Common myeloid progenitor, CD34-positive (primary cell): Measurements from ENCODE around the gene TM7SF3.
A peak's percentile ranks its signal among the peaks of the same experiment; 100 is the strongest.

Experiments
- CTCF ChIA-PET: fragments of 350-600 bp; sonication (Branson Sonifier 250); formaldehyde crosslinking; loops from one replicate; lab custom pipeline; 2021; ENCODE audit warnings: antibody characterized with exemption; lab: Charles Lee
- POLR2A ChIA-PET: fragments of 350-600 bp; sonication (Branson Sonifier 250); formaldehyde crosslinking; loops from one replicate; lab custom pipeline; 2021; ENCODE audit warnings: antibody characterized with exemption; lab: Charles Lee
- DNase-seq, 3 donors: peaks; one replicate each; pipeline versions ENCODE4 v3.0.0 to v3.0.0-alpha.2; 2013
- H3K27ac ChIP-seq, 2 experiments: 1 replicate in 1 of 2; 2 replicates in 1 of 2; pipeline ENCODE4 v1.7.0; 2013; ENCODE audit warnings: inconsistent platforms in 2 of 2, low read length in 2 of 2, mild to moderate bottlenecking in 2 of 2, low read depth in 1 of 2, moderate library complexity in 1 of 2; ENCODE audit not compliant: severe bottlenecking in 2 of 2, insufficient read depth in 1 of 2, poor library complexity in 1 of 2
- H3K27me3 ChIP-seq, 5 experiments: replicated peaks in 2 of 5; 1 replicate in 3 of 5; 2 replicates in 2 of 5; pipeline versions ENCODE4 v1.6.1 to v1.7.0; 2013; ENCODE audit warnings: low read length in 4 of 5, mild to moderate bottlenecking in 2 of 5, moderate library complexity in 2 of 5, inconsistent platforms in 1 of 5; ENCODE audit not compliant: insufficient read depth in 5 of 5, control insufficient read depth in 4 of 5
- H3K36me3 ChIP-seq, 4 experiments: 1 replicate in 2 of 4; 2 replicates in 2 of 4; pipeline versions ENCODE4 v1.6.1 to v1.7.0; 2013; ENCODE audit warnings: low read length in 3 of 4, control low read depth in 1 of 4, mild to moderate bottlenecking in 1 of 4; ENCODE audit not compliant: control insufficient read depth in 4 of 4, insufficient read depth in 4 of 4
- H3K4me1 ChIP-seq, 4 experiments: 1 replicate in 3 of 4; 2 replicates in 1 of 4; pipeline versions ENCODE4 v1.6.1 to v1.7.1; 2013; ENCODE audit warnings: low read length in 3 of 4, mild to moderate bottlenecking in 3 of 4, control low read depth in 1 of 4, inconsistent platforms in 1 of 4, moderate library complexity in 1 of 4; ENCODE audit not compliant: control insufficient read depth in 4 of 4, insufficient read depth in 4 of 4; ENCODE audit errors: control extremely low read depth in 1 of 4
- H3K4me3 ChIP-seq, 7 experiments: 1 replicate in 4 of 7; 2 replicates in 3 of 7; pipeline versions ENCODE4 v1.5.1 to v1.7.0; 2013; ENCODE audit warnings: mild to moderate bottlenecking in 7 of 7, low read length in 6 of 7, moderate library complexity in 6 of 7, inconsistent platforms in 2 of 7, low read depth in 2 of 7, control low read depth in 1 of 7; ENCODE audit not compliant: insufficient read depth in 4 of 7, control insufficient read depth in 1 of 7; ENCODE audit errors: extremely low read depth in 1 of 7
- H3K9me3 ChIP-seq, 5 experiments: 1 replicate in 4 of 5; 2 replicates in 1 of 5; pipeline versions ENCODE4 v1.6.1 to v1.7.1; 2013; ENCODE audit warnings: low read length in 4 of 5, mild to moderate bottlenecking in 2 of 5, inconsistent platforms in 1 of 5, low read depth in 1 of 5, moderate library complexity in 1 of 5; ENCODE audit not compliant: control insufficient read depth in 4 of 5, insufficient read depth in 2 of 5; ENCODE audit errors: control extremely low read depth in 1 of 5
- WGBS: methylation state at CpG from one replicate; pipeline ENCODE4 v1.1.5; 2013; ENCODE audit not compliant: insufficient coverage; 5-methylcytosine and 5-hydroxymethylcytosine counted together

TM7SF3 gene

DNA sequence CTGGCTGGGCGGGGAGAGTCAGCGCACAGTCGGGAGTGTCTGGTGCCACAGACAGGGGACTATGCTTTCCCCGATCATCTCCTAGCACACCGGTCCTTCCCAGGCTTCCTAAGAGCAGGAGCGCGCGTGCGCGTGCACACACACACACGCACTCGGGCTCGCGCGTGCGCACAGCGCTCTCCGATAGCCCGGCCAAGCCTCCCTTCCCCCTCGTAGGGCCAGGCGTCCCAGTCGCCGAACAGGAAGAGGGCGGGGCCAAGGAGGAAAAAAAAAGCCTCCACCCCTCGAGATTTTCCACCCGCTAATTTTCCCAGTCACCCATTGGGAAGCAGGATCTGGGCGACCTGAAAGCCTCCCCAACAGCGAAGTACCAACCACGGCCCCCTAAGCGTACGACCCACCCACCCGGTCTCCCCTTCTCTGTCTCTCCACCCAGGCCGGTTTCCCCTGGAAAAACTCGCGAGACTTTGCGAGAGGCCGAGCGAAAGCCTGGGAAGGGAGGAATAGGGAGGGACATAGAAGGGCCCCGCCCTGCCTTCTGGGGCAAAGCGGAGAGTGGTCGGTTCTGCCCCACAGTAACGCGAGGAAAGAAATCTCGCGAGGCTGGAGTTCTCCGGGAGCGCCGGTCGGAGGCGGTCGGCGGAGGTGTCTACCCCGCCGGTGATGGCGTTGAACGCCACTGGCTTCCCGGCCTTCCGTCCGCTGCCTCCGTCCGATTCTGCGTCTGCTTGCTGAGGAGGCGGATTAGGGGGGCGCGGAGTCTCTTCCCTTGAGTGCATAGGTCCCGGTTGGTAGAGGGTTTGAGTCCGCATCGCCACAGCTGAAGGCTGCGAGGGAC is 76.1 kb downstream of the TM7SF3 start, which contains the start of the genes FGFR1OP2 and INTS13:
FGFR1OP2 (plus strand) TSS at position 608 of the 838 bp plus-strand sequence. CDS start 15,689 bp downstream, outside the sequence.
INTS13 (minus strand) TSS at position 119 of the 838 bp plus-strand sequence. CDS start 1,178 bp downstream, outside the sequence.
- H3K4me1 ChIP-seq, result peaks cover 19 to 65% (median 49%) of the 10 kb centered on the region in 4 experiments
- H3K27me3 ChIP-seq, result no peaks in the 10 kb centered on the region
- peaks cover 2 to 11% (median 4%) of the 10 kb centered on the region in 4 experiments for H3K36me3 ChIP-seq
- H3K27ac ChIP-seq, result peak within 1 kb of the TSS; percentile 96 to 98
- 0% methylated on average over 35 of the region's 69 CpGs for WGBS
- DNase-seq, result peak; percentile 98 to 99 (median 99)
- CTCF ChIA-PET, result interaction anchor here (1.2 kb wide), 1 partner anchor 73 kb away, joined by 4 read pairs; no protein-coding TSS in a partner anchor
- H3K9me3 ChIP-seq, result no peaks in the 10 kb centered on the region
- H3K4me3 ChIP-seq, result peak within 1 kb of the TSS; percentile 96 to 99 (median 99)
- POLR2A ChIA-PET, result interaction anchor here (1.5 kb wide), 1 partner anchor 18 kb away, joined by 3 read pairs; no protein-coding TSS in a partner anchor

DNA sequence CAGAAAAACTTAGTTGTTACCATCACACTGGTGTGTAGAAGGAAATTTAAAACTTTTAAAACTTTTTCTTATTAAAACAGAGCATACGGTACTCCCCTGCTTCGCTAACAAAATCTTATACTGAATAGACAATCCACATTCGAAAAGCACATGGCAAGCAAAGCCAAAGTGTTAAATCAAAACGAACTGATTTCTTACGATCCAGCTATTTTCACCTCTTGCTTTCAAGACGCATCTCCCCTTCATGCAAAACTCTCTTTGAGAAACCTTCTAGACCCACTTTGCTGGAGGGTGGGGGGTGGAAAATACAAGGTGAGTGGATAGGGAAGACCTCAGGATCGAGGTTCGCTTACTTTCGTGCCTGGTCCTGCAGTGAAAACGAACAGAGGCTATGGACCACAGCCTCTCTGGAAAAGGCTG is 76.7 kb downstream of the TM7SF3 start:
- no peak for DNase-seq
- Histone ChIP-seq H3K36me3 (peaks cover 4 to 17% (median 5%) of the 10 kb centered on the region in 4 experiments), H3K4me1 (peaks cover 17 to 60% (median 45%) of the 10 kb centered on the region in 4 experiments), H3K27me3 (no peaks in the 10 kb centered on the region), H3K27ac (peak overlapping the region; percentile 96 to 98), H3K4me3 (peak overlapping the region; percentile 96 to 99 (median 99)), H3K9me3 (no peaks in the 10 kb centered on the region)
- WGBS, result 2% methylated on average over 7 of the region's 10 CpGs
- POLR2A ChIA-PET, result interaction anchor here (0.9 to 1.5 kb wide), 2 partner anchors 17 to 104 kb away, joined by 3 to 4 read pairs; no protein-coding TSS in a partner anchor
- CTCF ChIA-PET, result no interaction called here

DNA sequence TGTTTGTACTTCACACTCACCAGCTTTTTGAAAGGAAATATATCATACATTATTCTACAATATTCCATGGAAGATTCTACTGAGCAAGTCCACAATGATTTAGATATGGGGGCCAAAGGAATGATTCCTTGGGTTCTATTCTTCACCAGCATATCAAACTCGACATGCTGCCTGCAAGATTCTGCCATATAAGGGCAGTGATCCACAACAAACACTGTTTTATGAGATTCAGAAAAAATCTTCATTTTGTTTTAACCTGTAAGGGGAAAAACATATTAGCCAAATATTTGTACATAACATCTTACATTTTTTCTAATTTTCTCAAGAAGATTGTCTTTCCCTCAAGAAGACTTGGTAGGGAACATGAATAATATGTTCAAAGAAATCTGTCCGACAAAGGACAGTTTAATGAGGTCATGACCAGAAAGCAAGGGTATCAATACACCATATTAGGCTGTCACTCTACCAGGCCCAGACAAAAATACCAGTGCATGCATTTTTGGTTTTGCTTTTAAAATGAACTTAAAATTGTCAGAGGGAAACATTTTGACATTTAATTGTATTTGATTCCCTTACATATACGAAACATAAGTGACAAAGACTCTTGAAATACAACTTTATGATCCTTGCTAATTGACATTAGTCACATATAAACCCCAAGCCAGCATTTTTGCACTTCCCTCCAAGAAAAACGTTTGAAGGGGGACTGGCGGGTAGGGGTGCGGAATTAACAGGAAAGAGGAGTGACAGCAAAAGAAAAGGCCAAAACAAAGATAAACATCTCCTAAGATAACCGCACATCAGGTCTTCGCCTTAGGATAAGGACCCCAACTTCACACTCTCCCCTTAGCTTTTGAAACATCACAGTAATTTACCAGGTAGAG is 77.4 kb downstream of the TM7SF3 start:
- CTCF ChIA-PET, result interaction anchor here (1.2 to 1.6 kb wide), 3 partner anchors 10 to 28 kb away, joined by 3 to 7 read pairs (median 4); no protein-coding TSS in a partner anchor
- DNase-seq, result peak in 1 of 3 donors; percentile 30
- H3K27me3 ChIP-seq, result no peaks in the 10 kb centered on the region
- H3K4me1 ChIP-seq, result peaks cover 17 to 53% (median 41%) of the 10 kb centered on the region in 4 experiments
- peak overlapping the region in 6 of 7 experiments; percentile 96 to 99 (median 98) for H3K4me3 ChIP-seq
- no peaks in the 10 kb centered on the region for H3K9me3 ChIP-seq
- peak overlapping the region; percentile 96 to 98 for H3K27ac ChIP-seq
- WGBS, result 7% methylated on average over 3 of the region's 8 CpGs
- peaks cover 4 to 23% (median 7%) of the 10 kb centered on the region in 4 experiments for H3K36me3 ChIP-seq
- POLR2A ChIA-PET, result interaction anchor here (0.9 to 1.5 kb wide), 2 partner anchors 16 to 103 kb away, joined by 3 to 4 read pairs; no protein-coding TSS in a partner anchor

DNA sequence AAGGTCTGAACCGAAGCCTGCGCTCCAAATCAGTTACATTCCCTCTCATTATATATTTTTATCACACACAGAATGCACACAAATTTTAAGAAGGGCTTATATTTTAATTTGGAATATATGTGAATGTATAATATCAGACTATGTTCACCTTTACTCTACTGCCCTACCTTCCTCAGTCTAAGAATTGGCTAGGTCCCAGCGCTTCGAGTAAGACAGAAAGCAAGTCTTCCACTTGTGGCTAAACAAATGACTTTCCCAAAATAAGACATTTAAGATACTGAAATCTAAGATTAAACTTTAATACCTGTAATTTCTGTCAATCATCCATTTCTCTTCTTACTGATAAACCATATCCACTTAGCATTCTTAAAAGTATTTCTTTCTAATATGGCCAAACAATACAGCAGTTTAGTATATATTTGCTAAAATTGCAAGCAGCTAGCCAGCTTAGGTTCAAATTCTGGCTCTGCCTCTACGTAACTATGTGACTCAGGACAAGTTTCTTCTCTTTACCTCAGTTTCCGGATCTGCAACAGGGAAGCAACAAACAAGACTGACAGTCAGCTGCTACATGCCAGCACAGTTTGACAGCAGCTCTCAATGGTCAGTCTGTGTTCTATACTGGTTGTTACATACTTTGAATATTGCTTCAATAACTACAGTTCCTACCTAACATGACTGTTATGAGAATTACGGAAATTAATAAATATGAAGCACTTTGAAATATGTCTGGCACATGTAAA is 78.4 kb downstream of the TM7SF3 start:
- WGBS, result 25% methylated on average over 4 of the region's 7 CpGs
- no peak for DNase-seq
- Histone ChIP-seq H3K4me3 (peak overlapping the region in 6 of 7 experiments; percentile 96 to 99 (median 98)), H3K9me3 (no peaks in the 10 kb centered on the region), H3K36me3 (peaks cover 4 to 24% (median 9%) of the 10 kb centered on the region in 4 experiments), H3K27ac (peak overlapping the region; percentile 96 to 98), H3K27me3 (no peaks in the 10 kb centered on the region), H3K4me1 (peaks cover 17 to 44% (median 34%) of the 10 kb centered on the region in 4 experiments)
- CTCF ChIA-PET, result interaction anchor here (0.9 to 1.6 kb wide), 6 partner anchors 9 to 79 kb away, joined by 3 to 7 read pairs (median 4); no protein-coding TSS in a partner anchor
- POLR2A ChIA-PET, result interaction anchor here (1.2 kb wide), 1 partner anchor 10 kb away, joined by 3 read pairs; no protein-coding TSS in a partner anchor

DNA sequence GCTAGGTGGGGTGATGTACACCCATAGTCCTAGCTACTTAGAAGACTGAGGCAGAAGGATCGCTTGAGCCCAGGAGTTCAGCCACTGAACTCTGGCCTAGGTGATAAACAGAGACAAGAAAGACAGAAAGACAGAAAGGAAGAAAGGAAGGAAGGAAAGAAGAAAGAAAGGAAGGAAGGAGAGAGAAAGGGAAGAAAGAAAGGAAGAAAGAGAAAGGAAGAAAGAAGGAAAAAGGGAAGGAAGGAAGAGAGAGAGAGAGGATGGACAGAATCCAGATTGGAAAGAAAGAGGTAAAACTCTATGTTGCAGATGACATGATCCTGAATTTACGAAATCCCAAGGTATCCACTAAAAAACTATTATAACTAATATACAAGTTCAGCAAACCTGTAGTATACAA is 84.6 kb downstream of the TM7SF3 start:
- Histone ChIP-seq H3K27ac (no peak overlapping the region), H3K9me3 (no peaks in the 10 kb centered on the region), H3K36me3 (peaks cover 15 to 64% (median 36%) of the 10 kb centered on the region in 4 experiments), H3K4me3 (no peak overlapping the region), H3K27me3 (no peaks in the 10 kb centered on the region), H3K4me1 (peaks cover 0 to 6% (median 1%) of the 10 kb centered on the region in 4 experiments)
- WGBS, result 71% methylated on average over 1 of the region's 2 CpGs
- ChIA-PET CTCF (interaction anchor here (0.7 kb wide), 1 partner anchor 626 kb away, joined by 3 read pairs; no protein-coding TSS in a partner anchor), POLR2A (no interaction called here)
- DNase-seq, result no peak

DNA sequence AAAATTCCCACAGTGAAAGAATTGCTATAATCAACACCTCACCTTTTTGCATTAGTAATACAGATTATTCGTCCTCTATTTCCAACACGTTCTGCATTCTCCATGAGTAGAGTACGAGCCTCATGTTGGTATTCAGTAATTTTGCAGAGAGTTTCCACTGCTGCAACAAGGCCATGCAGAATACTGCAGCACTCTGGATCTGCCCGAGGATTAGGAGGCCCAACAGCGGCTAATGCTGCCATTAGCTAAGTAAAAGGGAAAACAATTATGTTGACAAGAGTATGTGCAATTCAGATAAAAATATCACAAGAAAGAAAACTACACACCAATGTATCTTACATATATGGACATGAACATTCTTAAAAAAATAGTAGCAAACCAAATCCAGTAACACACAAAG is 85.5 kb downstream of the TM7SF3 start:
- WGBS, result 100% methylated on average over 3 of the region's 5 CpGs
- Histone ChIP-seq H3K27ac (no peak overlapping the region), H3K4me3 (no peak overlapping the region), H3K4me1 (no peaks in the 10 kb centered on the region), H3K36me3 (peaks cover 13 to 61% (median 37%) of the 10 kb centered on the region in 4 experiments), H3K9me3 (no peaks in the 10 kb centered on the region), H3K27me3 (no peaks in the 10 kb centered on the region)
- ChIA-PET POLR2A (no interaction called here), CTCF (no interaction called here)
- DNase-seq, result no peak
